Fibroblast of lung (primary cell): ENCODE measurements around the gene DLGAP3. TPM values are rescaled to one million over a fixed set of nuclear protein-coding genes. Genes with fewer than 3 reads are reported as not detected.

Source experiments
- DNase-seq, 2 donors: peaks; one replicate each; pipeline versions ENCODE4 v3.0.0 to v3.0.0-alpha.2; 2010; ENCODE audit warnings: low read depth in 2 of 2
- H2AFZ ChIP-seq: 2 replicates; pipeline ENCODE4 v1.5.1; 2012; ENCODE audit warnings: low read length, control low read depth, inconsistent platforms
- H3K27ac ChIP-seq: 2 replicates; pipeline ENCODE4 v1.5.1; 2011; ENCODE audit warnings: low read length, control low read depth; ENCODE audit not compliant: insufficient read depth
- H3K27me3 ChIP-seq: 2 replicates; pipeline ENCODE4 v1.5.1; 2011; ENCODE audit warnings: mild to moderate bottlenecking, low read length; ENCODE audit not compliant: control insufficient read depth, insufficient read depth
- H3K36me3 ChIP-seq: 2 replicates; pipeline ENCODE4 v1.5.1; 2011; ENCODE audit warnings: low read length; ENCODE audit not compliant: control insufficient read depth, insufficient read depth
- H3K4me1 ChIP-seq: 2 replicates; pipeline ENCODE4 v1.5.1; 2011; ENCODE audit warnings: low read length; ENCODE audit not compliant: control insufficient read depth, insufficient read depth; ENCODE audit errors: extremely low read depth
- H3K4me2 ChIP-seq: 2 replicates; pipeline ENCODE4 v1.5.1; 2011; ENCODE audit warnings: low read length, control low read depth; ENCODE audit not compliant: insufficient read depth; ENCODE audit errors: extremely low read depth
- H3K4me3 ChIP-seq, 4 experiments: fragments of 200-600 bp in 1 of 4; sonication (generic) in 1 of 4; replicated peaks in 1 of 4; 2 replicates each; pipeline ENCODE4 v1.5.1; 2011 to 2016; ENCODE audit warnings: low read length in 4 of 4, low read depth in 3 of 4, mild to moderate bottlenecking in 3 of 4, control low read depth in 2 of 4, inconsistent platforms in 1 of 4, mixed read lengths in 1 of 4; ENCODE audit not compliant: insufficient read depth in 1 of 4; ENCODE audit errors: control extremely low read depth in 1 of 4
- H3K79me2 ChIP-seq: 2 replicates; pipeline ENCODE4 v1.5.1; 2012; ENCODE audit warnings: mild to moderate bottlenecking, low read length, inconsistent platforms; ENCODE audit not compliant: control insufficient read depth, insufficient read depth
- H3K9ac ChIP-seq: 2 replicates; pipeline ENCODE4 v1.5.1; 2011; ENCODE audit warnings: mild to moderate bottlenecking, low read length, control low read depth; ENCODE audit not compliant: insufficient read depth
- H3K9me3 ChIP-seq: 2 replicates; pipeline ENCODE4 v1.5.1; 2012; ENCODE audit warnings: low read depth, low read length; ENCODE audit not compliant: control insufficient read depth, insufficient read depth
- H4K20me1 ChIP-seq: 2 replicates; pipeline ENCODE4 v1.5.1; 2011; ENCODE audit warnings: low read length; ENCODE audit not compliant: control insufficient read depth, insufficient read depth; ENCODE audit errors: extremely low read depth
- EZH2 ChIP-seq: IDR thresholded peaks from 2 replicates; pipeline ENCODE4 v1.5.1; 2012; ENCODE audit warnings: low read length, control low read depth, mild to moderate bottlenecking; ENCODE audit errors: missing control alignments
- polyA plus RNA-seq, 2 donors: library from polyadenylated mRNA; depleted of rRNA in 1 of 2; stranded (reverse) in 1 of 2; unstranded in 1 of 2; fragments of >200 nt; gene quantifications; 2 replicates each; pipeline ENCODE4 v1.2.1, GENCODE V29; 2011 to 2012; ENCODE audit warnings: missing spikeins in 1 of 2
- total RNA-seq: library from RNA; depleted of rRNA; stranded (reverse); fragments of >200 nt; gene quantifications from 2 replicates; pipeline ENCODE4 v1.2.1, GENCODE V29; 2014
- TF ChIP-seq, protein P1 (sequence below), 2 donors: IDR thresholded peaks in 1 of 2; conservative IDR thresholded peaks in 1 of 2; 1 replicate in 1 of 2; 2 replicates in 1 of 2; pipeline ENCODE4 v1.5.1; 2011 to 2012; ENCODE audit warnings: low read length in 2 of 2, control low read depth in 1 of 2, inconsistent platforms in 1 of 2, low read depth in 1 of 2, mild to moderate bottlenecking in 1 of 2

Gene DLGAP3
- total and polyA plus RNA-seq, 2 donors (not counting 1 experiment from before 2014, with no cell fraction given) = not detected

DNA sequence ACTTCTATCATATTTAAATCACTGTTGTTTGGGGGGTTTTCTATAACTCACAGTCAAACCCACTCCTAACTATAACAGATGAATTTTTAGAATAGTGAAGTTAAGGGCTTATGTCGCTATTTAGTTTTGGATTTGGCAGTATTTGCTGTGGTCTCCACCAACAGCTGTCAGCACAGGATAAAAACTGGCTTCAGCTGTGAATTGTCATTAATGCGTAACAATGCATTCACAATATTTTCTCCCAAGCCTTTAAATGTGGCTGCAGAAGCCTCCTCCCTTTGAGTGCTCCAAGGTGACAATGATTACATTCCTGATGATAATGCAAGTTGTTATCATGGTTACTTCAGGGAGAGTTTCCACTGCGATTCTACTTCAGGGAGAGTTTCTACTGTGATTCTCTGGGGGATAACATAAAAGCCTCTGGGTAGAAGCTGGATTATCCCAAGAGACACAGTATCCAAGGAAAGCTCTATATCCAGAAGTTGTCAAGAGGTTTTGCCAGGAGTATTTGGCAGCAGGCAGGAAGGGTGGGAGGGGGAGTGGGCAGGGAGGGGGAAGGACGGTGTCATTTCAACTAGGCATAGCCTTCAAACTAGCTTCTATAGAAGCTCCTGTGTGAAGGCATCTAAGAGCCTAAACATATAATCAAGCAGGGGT lies 55.0 kb downstream of the DLGAP3 start:
- H2AFZ ChIP-seq = no peak overlapping the region
- peaks cover 13% of the 10 kb centered on the region for H3K27me3 ChIP-seq
- no peaks in the 10 kb centered on the region for H3K36me3 ChIP-seq
- H3K4me2 ChIP-seq = no peak overlapping the region
- no peak for DNase-seq
- no peak overlapping the region for H3K4me3 ChIP-seq
- no peak for TF ChIP-seq EZH2
- TF ChIP-seq, protein P1, sequence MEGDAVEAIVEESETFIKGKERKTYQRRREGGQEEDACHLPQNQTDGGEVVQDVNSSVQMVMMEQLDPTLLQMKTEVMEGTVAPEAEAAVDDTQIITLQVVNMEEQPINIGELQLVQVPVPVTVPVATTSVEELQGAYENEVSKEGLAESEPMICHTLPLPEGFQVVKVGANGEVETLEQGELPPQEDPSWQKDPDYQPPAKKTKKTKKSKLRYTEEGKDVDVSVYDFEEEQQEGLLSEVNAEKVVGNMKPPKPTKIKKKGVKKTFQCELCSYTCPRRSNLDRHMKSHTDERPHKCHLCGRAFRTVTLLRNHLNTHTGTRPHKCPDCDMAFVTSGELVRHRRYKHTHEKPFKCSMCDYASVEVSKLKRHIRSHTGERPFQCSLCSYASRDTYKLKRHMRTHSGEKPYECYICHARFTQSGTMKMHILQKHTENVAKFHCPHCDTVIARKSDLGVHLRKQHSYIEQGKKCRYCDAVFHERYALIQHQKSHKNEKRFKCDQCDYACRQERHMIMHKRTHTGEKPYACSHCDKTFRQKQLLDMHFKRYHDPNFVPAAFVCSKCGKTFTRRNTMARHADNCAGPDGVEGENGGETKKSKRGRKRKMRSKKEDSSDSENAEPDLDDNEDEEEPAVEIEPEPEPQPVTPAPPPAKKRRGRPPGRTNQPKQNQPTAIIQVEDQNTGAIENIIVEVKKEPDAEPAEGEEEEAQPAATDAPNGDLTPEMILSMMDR (conservative IDR thresholded peaks at IDR 0.05 in 1 of 2, IDR thresholded peaks at IDR 0.05 in 1 of 2; ENCODE audit: low read depth in 1 of 2, low read length in 2 of 2) = no peak
- no peak overlapping the region for H3K27ac ChIP-seq
- H3K9ac ChIP-seq = no peak overlapping the region
- no peaks in the 10 kb centered on the region for H3K9me3 ChIP-seq
- no peaks in the 10 kb centered on the region for H3K4me1 ChIP-seq
- no peaks in the 10 kb centered on the region for H3K79me2 ChIP-seq
- no peaks in the 10 kb centered on the region for H4K20me1 ChIP-seq

DNA sequence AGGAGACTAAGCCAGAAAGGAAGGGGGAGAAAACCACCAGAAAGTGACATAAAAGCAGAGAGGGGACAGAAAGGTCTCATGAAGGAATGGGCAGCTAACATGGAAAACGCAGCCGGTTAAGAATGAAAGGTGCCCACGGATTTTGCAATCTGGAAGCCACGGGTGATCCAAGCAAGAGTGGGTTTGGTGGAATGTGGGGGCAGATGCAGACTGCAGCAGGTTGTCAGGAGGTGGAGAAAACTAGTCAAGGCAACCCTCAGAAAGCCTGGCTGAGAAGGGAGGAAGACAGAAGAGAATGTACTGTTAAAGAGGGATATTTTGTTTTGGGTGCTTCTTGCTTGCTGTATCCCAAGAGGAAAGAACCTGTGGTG lies 57.3 kb downstream of the DLGAP3 start:
- Histone ChIP-seq H3K4me3 (no peak overlapping the region), H3K4me1 (no peaks in the 10 kb centered on the region), H4K20me1 (no peaks in the 10 kb centered on the region), H3K9ac (no peak overlapping the region), H3K36me3 (no peaks in the 10 kb centered on the region), H2AFZ (no peak overlapping the region), H3K79me2 (no peaks in the 10 kb centered on the region), H3K9me3 (no peaks in the 10 kb centered on the region), H3K4me2 (no peak overlapping the region), H3K27ac (no peak overlapping the region), H3K27me3 (peaks cover 13% of the 10 kb centered on the region)
- TF ChIP-seq, protein P1 (conservative IDR thresholded peaks at IDR 0.05 in 1 of 2, IDR thresholded peaks at IDR 0.05 in 1 of 2; ENCODE audit: low read depth in 1 of 2, low read length in 2 of 2) = no peak
- TF ChIP-seq EZH2 = no peak
- DNase-seq = no peak

DNA sequence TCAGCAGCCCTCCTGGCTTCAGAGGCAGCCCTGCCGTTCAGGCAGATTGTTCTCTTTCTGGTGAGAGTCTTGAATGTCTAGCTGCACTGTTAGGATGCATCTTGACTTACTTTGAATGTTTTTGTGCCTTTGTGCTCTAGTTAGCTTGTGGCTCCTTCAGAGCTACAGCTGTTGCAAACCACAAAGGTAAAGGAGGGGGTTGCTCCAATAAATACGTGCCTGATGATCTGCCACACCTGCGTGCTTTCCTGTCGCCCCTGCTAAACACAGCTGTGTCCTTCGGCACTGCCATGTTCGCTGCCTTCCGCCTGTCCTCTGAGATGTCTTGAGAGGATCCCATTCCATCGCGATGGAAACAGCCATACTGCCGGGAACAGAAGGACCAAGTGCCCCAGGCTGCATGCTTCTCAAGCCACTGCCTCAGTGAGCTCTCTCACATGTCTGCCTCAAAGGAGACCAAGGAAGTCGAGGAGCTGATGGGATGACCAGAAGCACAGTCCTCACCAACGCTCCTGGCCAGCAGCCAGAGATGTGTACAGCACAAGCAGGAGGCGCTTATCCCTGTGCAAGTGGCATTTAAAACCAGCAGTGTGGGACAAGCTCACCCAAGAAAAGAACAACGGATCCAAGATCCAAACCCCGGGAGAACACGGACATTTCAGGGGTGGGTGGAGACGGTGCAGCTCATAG lies 57.9 kb downstream of the DLGAP3 start:
- no peak overlapping the region for H3K9ac ChIP-seq
- no peaks in the 10 kb centered on the region for H3K9me3 ChIP-seq
- no peak overlapping the region for H2AFZ ChIP-seq
- H3K4me3 ChIP-seq = no peak overlapping the region
- H3K4me1 ChIP-seq = no peaks in the 10 kb centered on the region
- H3K27me3 ChIP-seq = peaks cover 13% of the 10 kb centered on the region
- DNase-seq = no peak
- TF ChIP-seq, protein P1 (conservative IDR thresholded peaks at IDR 0.05 in 1 of 2, IDR thresholded peaks at IDR 0.05 in 1 of 2; ENCODE audit: low read depth in 1 of 2, low read length in 2 of 2) = no peak
- TF ChIP-seq EZH2 = no peak
- H3K79me2 ChIP-seq = no peaks in the 10 kb centered on the region
- no peak overlapping the region for H3K4me2 ChIP-seq
- no peak overlapping the region for H3K27ac ChIP-seq
- H3K36me3 ChIP-seq = no peaks in the 10 kb centered on the region
- no peaks in the 10 kb centered on the region for H4K20me1 ChIP-seq
